ES-I3 (cell line): ENCODE results near the gene PSMD10.

ENCODE experiments used
- H3K36me3 ChIP-seq: 2 replicates; pipeline ENCODE4 v1.6.1; 2013; ENCODE audit warnings: mild to moderate bottlenecking, low read length, control low read depth, moderate library complexity; ENCODE audit not compliant: insufficient read depth
- H3K4me1 ChIP-seq: 2 replicates; pipeline ENCODE4 v1.6.1; 2013; ENCODE audit warnings: mild to moderate bottlenecking, control low read depth, low read length; ENCODE audit not compliant: insufficient read depth
- H3K9ac ChIP-seq: 2 replicates; pipeline ENCODE4 v1.6.1; 2013; ENCODE audit warnings: low read depth, mild to moderate bottlenecking, low read length, moderate library complexity
- H3K9me3 ChIP-seq: 2 replicates; pipeline ENCODE4 v1.6.1; 2013; ENCODE audit warnings: mild to moderate bottlenecking, low read length, moderate library complexity; ENCODE audit not compliant: control insufficient read depth, insufficient read depth

PSMD10 gene

GRCh38 chrX:108053218-108053617, 38.1 kb downstream of the PSMD10 start:
- no peak overlapping the region for H3K9ac ChIP-seq
- H3K36me3 ChIP-seq: no peaks in the 10 kb centered on the region
- H3K9me3 ChIP-seq: no peaks in the 10 kb centered on the region
- H3K4me1 ChIP-seq: no peaks in the 10 kb centered on the region

DNA sequence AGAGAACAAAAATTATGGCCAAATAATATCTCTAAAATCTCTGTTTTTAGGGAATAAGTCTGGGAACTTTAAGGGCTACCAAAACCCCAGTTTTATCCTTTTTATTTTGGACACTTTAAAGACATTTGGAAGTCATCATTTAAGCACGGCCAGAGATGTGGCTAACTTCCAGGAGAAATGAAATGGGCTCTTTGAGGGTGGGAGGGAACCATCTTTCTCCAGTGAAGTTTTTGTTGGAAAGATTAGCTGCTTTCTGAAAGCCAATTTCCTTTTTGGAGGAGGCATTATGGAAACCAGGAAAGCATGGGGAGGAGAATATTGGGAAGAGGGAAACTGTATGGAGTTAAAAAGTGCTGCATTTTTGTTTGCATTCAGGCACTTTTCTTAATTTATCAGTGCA, 41.7 kb downstream of the PSMD10 start:
- Histone ChIP-seq H3K36me3 (no peaks in the 10 kb centered on the region), H3K4me1 (no peaks in the 10 kb centered on the region), H3K9me3 (no peaks in the 10 kb centered on the region), H3K9ac (no peak overlapping the region)

DNA sequence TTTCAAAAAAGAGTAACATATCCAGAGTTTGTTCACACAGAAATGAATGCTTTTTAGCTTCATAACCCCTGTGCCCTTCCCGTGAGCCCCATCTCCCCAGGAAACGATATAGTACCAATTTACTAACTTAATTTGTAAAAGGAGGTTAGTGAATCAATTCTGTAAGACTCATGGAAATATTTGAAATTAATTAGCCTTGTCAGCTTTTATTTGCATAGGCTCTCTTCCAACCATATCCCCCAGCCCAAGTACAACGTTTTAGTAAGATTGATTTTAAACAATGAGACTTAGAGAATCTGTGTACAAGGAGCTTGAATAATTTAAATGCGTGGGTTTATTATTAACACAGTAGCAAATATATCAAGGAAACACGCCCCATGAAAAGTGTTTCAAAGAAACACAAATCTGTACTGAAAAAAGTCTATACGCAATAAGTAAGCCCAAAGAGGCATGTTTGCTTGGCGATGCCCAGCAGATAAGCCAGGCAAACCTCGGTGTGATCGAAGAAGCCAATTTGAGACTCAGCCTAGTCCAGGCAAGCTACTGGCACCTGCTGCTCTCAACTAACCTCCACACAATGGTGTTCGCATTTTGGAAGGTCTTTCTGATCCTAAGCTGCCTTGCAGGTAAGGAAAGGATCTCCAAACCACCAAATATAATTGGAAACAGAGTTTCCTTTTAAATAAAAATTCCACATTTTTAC, 46.6 kb downstream of the PSMD10 start, which contains the start of gene VSIG1:
VSIG1 (plus strand) TSS at position 512 of the 703 bp plus-strand sequence; CDS start at position 578, 66 bp downstream.
- Histone ChIP-seq H3K4me1 (no peaks in the 10 kb centered on the region), H3K9me3 (no peaks in the 10 kb centered on the region), H3K36me3 (no peaks in the 10 kb centered on the region), H3K9ac (no peak within 1 kb of the TSS)

DNA sequence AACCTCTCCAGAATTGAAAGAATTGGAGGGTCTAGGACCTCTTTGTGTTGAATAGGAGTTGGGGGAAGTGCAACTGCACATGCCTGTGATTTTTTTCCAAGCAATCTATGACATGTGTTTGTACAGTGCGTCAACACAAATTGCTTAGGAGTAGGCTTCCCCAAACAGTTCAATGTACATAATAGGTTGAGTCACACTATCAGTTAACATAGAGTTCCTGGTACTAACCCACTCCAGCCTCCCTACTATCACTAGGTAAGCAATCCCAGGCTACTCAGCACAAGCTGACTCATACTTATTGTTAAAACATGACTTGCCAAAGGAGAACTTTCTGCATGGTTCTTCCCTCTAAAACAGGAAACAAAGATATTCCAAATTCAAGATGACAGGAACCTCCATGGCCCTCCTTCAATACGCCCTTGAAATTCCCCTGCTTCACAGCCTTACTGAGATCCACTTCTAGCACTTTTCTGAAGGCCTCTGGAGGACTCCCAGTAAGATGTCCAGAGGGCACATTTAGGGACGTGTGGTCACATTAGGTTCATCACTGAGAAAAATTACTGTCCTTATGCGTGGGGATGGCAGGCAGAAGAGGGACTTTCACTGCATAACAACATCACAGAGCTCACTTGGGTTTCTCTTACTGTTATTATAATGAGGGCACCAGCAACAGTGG, 54.9 kb downstream of the PSMD10 start:
- no peaks in the 10 kb centered on the region for H3K9me3 ChIP-seq
- H3K36me3 ChIP-seq: no peaks in the 10 kb centered on the region
- H3K9ac ChIP-seq: no peak overlapping the region
- peaks cover 9% of the 10 kb centered on the region for H3K4me1 ChIP-seq

GRCh38 chrX:108034725-108035124, 56.6 kb downstream of the PSMD10 start:
- Histone ChIP-seq H3K36me3 (no peaks in the 10 kb centered on the region), H3K9me3 (no peaks in the 10 kb centered on the region), H3K9ac (no peak overlapping the region), H3K4me1 (peaks cover 9% of the 10 kb centered on the region)
